T-helper 1 cell treated with Interleukin-12 subunit alpha and Interleukin-12 subunit beta and Interleukin-4 antibody, amounts not matched to agents 30 μg/mL and 1 μg/mL, for 36 hours (primary cell): Measurements from ENCODE around the gene LINC01488.

ENCODE experiments used
- H3K27ac Mint-ChIP-seq: one replicate; pipeline ENCODE4 v1.8.0; 2021; ENCODE audit warnings: mild to moderate bottlenecking, mixed read lengths
- H3K27me3 Mint-ChIP-seq: one replicate; pipeline ENCODE4 v1.8.0; 2021; ENCODE audit warnings: low read depth, mixed read lengths
- H3K36me3 Mint-ChIP-seq: one replicate; pipeline ENCODE4 v1.8.0; 2021; ENCODE audit warnings: low read depth, mixed read lengths
- H3K4me1 Mint-ChIP-seq: one replicate; pipeline ENCODE4 v1.8.0; 2021; ENCODE audit warnings: low read depth, mixed read lengths
- H3K4me3 Mint-ChIP-seq: one replicate; pipeline ENCODE4 v1.8.0; 2021; ENCODE audit warnings: mild to moderate bottlenecking, moderate library complexity, mixed read lengths
- H3K9me3 Mint-ChIP-seq: one replicate; pipeline ENCODE4 v1.8.0; 2021; ENCODE audit warnings: mixed read lengths

LINC01488 gene

DNA sequence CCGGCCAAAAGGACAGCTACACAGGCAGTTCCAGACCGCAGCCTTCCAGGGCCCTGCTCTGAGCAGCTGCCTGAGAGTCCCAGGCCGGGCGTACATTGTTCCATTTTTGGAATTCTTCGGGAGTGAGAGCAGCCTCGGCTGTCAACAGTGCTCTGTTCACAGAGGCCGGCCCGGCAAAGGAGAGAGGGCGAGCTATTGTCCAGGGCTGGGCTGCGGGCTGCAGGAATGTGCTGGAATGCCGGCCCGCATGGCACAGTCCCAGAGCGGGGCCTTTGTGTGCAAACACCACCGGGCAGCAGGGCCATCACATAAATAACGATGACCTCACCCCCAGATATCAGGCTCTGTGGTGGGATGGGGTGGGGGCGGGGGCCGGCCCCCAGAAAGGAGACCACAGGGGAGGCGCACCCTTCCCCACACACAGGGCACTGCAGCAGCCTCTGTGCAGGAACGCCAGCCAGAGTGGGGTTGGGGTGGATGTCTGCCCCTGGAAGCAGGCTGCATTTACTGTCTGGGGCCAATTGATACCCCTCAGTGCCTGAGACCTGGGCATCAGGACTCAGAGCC is 15.8 kb downstream of the LINC01488 start:
- Mint-ChIP-seq H3K27ac (no peak overlapping the region), H3K4me3 (no peak overlapping the region), H3K36me3 (no peaks in the 10 kb centered on the region), H3K9me3 (no peaks in the 10 kb centered on the region), H3K4me1 (no peaks in the 10 kb centered on the region), H3K27me3 (no peaks in the 10 kb centered on the region)

DNA sequence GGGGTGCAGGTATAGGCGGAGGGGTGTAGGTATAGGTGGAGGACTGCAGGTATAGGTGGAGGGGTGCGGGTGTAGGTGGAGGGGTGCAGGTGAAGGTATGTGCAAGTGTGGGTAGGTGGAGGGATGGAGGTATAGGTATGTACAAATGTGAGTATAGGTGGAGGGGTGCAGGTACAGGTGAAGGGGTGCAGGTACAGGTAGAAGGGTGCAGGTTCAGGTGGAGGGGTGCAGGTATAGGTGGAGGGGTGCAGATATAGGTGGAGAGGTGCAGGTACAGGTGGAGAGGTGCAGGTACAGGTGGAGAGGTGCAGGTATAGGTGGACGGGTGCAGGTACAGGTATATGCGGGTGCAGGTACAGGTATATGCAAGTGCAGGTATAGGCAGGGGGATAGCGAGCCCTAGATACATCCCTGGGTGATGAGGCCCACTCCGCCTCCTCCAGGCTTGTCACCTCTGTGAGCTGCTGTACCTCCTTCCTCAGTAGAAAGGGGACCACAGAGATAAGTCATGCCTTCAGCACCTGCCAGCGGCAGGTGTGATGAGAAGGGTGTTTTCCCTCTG is 17.2 kb downstream of the LINC01488 start:
- H3K4me1 Mint-ChIP-seq: peaks cover 2% of the 10 kb centered on the region
- H3K36me3 Mint-ChIP-seq: no peaks in the 10 kb centered on the region
- H3K9me3 Mint-ChIP-seq: no peaks in the 10 kb centered on the region
- no peak overlapping the region for H3K27ac Mint-ChIP-seq
- H3K4me3 Mint-ChIP-seq: no peak overlapping the region
- no peaks in the 10 kb centered on the region for H3K27me3 Mint-ChIP-seq

DNA sequence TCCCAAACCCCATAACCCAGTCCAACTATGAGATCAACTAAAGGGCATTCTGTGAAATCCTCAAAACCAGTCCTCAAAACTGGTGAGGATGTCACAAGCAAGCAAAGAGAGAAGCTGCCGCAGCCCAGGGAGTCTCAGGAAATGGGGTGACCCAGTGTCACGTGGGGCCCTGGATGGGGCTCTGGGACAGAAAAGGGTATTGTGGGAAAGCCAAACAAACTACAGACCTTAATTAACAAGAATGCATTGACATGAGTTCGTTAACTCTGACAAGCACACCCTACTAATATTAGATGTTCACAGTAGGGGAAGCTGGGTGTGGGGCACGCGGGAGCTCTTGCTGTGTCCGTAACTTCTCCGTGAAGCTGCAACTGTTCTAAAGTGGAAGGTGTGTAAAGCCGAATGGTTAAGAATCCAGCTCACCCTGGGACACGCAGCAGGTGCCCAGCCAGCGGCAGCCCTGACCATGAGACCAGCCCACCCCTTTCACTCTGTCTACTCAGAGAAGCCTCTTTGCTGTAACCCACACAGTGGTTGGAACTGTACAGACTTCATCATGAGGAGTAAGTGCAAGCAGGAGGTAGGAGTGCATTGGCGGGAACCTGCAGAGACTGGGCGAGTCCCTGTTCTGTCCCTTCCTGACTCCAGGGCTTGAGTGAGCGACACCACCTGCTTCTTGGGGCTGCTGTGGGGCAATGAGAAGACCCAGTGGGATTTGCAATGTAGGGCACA is 17.9 kb downstream of the LINC01488 start:
- no peak overlapping the region for H3K27ac Mint-ChIP-seq
- no peak overlapping the region for H3K4me3 Mint-ChIP-seq
- peaks cover 3% of the 10 kb centered on the region for H3K4me1 Mint-ChIP-seq

DNA sequence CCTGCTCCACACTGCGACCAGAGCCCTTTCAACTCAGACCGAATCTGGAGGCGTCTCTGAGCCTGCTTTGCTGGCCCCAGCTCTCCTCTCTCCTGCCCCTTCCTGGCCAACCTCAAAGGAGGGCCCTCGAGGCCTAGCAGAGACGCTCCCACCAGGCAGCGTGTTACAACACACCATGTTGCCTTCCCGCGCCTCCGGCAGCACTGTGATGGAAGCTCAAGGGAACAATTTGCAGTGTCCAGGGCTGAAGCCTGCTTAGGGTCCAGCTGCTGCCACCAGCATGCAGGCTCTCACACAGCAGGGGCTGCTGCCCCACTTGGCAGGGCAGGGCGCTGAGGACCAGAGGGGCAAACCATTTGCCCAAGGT is 18.4 kb downstream of the LINC01488 start:
- Mint-ChIP-seq H3K27ac (no peak overlapping the region), H3K4me1 (peaks cover 3% of the 10 kb centered on the region), H3K9me3 (no peaks in the 10 kb centered on the region), H3K27me3 (no peaks in the 10 kb centered on the region), H3K4me3 (no peak overlapping the region), H3K36me3 (no peaks in the 10 kb centered on the region)

More for the DNA sequence above, 17.9 kb downstream of the LINC01488 start:
- Mint-ChIP-seq H3K36me3 (no peaks in the 10 kb centered on the region), H3K9me3 (no peaks in the 10 kb centered on the region), H3K27me3 (no peaks in the 10 kb centered on the region)

DNA sequence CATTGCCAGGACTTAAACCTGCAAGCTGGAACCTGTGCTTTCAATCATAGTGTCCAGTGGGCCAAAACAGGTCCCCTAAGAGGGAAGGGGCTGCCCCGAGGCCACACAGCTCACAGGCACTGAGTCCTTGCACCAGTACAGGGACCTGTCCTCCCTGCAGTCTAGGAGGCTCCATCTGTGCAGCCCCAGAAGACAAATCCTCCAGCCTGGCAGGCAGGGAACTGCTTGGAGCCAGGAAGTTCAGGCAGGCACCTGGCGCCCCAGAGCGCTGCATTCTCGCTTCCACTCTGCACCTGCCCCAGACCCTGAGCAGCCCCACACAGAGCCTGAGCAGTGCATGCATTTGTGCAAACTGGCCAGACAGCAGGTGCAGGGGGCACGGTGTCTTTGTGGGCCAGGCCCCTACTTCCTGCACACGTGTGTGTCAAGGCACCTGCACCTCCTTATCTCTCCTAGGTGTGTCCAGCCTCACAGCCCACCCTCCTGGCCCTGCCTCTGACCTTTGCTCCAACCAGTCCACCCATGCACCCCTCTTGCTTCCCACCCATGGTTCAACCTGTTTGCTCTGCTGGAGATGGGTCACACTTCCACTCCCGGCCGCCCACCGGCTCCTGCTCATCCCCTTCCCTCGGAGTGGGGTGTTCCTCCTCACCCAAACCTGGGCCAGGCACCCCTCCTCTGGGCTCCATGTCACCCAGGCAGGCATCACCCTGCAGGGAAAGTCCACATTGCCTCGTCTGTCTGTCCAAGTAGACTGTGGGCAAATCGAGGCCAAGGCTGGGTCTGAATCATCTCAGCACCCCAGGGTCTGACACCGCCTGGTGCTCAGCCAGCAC is 19.0 kb downstream of the LINC01488 start:
- peaks cover 3% of the 10 kb centered on the region for H3K4me1 Mint-ChIP-seq
- H3K9me3 Mint-ChIP-seq: no peaks in the 10 kb centered on the region
- H3K4me3 Mint-ChIP-seq: no peak overlapping the region
- no peaks in the 10 kb centered on the region for H3K27me3 Mint-ChIP-seq
- H3K36me3 Mint-ChIP-seq: no peaks in the 10 kb centered on the region
- no peak overlapping the region for H3K27ac Mint-ChIP-seq

DNA sequence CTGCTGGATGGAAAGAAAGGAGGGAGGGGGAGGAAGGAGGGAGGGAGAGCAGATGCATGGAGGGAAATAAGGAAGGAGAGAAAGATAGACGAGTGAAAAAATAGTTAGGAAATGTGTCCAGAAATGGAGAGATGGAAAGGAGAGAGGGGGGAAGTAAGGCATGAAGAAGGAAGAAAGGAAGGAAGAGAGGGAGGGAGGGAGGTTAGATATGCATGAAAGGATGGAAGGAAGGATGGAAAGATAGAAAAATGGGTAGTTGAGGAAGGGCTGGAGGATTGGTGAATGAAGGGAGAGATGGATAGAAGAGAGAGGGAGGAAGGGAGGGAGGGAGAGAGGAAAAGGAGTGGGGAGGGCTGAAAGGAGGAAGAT is 19.6 kb downstream of the LINC01488 start:
- Mint-ChIP-seq H3K27me3 (no peaks in the 10 kb centered on the region), H3K36me3 (no peaks in the 10 kb centered on the region), H3K27ac (no peak overlapping the region), H3K4me3 (no peak overlapping the region), H3K9me3 (no peaks in the 10 kb centered on the region), H3K4me1 (peaks cover 3% of the 10 kb centered on the region)

DNA sequence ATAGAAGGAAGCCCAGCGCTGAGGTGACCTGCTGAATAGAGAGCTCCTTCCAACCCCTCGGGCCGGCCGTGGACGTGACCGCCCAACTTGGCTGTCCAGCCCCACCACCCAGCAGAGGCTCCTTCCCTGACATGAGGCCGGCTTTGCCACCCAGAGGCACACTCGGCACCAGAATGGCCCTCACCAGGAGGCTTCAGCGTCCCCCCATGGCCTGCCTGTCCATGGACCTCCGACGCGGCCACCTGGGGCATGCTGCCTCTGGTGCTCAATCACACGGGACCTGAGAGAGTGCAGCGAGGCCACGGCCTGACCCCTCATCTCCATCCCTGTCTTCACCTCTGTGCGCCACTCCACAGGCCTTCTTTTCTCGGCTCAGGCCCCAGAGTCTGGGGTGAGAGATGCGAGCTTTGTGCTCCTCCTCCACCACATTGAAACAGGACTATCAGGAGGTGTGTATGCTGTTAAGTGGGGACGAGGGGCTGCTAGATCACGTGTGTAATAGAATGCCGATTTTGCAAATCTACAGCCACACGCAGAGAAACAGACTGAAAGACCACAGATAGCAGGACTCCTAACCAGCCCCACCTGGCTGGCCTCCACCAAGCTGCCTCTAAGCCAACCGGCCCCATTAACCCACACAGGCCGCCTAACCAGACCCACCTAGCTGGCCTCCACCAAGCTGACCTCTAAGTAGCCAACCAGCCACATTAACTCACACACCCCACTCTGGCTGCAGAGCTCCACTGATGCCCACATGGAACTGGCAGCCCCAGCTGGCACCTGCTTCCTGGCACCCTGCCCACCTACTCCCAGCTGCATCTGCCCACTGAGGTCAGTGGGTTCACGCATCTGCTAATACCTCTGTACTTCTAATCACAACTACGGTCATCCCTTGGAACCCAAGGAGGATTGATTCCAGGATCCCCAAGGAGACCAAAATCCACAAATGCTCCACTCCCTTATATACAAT is 20.7 kb downstream of the LINC01488 start:
- H3K27me3 Mint-ChIP-seq: no peaks in the 10 kb centered on the region
- H3K36me3 Mint-ChIP-seq: no peaks in the 10 kb centered on the region
- no peaks in the 10 kb centered on the region for H3K9me3 Mint-ChIP-seq
- peaks cover 3% of the 10 kb centered on the region for H3K4me1 Mint-ChIP-seq
- no peak overlapping the region for H3K27ac Mint-ChIP-seq
- H3K4me3 Mint-ChIP-seq: no peak overlapping the region

DNA sequence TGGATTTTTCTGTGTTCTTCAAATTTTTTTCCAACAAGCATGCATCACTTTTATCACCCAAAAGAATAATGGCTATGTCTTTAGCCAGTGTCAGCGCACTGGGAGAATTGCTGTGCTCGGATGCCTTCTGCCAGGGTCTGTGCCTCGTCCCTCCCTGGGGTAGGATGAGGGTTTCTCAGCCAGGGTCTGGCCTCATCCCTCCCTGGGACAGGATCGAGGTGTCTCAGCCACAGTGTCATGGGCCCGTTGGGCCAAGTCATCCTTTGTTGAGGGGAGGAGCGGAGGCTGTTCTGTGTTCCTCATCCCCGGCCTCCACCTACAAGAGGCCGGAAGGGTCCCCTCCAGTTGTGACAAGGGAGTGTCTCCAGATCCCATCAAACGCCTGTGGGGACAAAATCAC is 22.7 kb downstream of the LINC01488 start:
- H3K36me3 Mint-ChIP-seq: no peaks in the 10 kb centered on the region
- no peak overlapping the region for H3K4me3 Mint-ChIP-seq
- no peaks in the 10 kb centered on the region for H3K9me3 Mint-ChIP-seq
- no peak overlapping the region for H3K27ac Mint-ChIP-seq
- no peaks in the 10 kb centered on the region for H3K27me3 Mint-ChIP-seq
- peaks cover 5% of the 10 kb centered on the region for H3K4me1 Mint-ChIP-seq

DNA sequence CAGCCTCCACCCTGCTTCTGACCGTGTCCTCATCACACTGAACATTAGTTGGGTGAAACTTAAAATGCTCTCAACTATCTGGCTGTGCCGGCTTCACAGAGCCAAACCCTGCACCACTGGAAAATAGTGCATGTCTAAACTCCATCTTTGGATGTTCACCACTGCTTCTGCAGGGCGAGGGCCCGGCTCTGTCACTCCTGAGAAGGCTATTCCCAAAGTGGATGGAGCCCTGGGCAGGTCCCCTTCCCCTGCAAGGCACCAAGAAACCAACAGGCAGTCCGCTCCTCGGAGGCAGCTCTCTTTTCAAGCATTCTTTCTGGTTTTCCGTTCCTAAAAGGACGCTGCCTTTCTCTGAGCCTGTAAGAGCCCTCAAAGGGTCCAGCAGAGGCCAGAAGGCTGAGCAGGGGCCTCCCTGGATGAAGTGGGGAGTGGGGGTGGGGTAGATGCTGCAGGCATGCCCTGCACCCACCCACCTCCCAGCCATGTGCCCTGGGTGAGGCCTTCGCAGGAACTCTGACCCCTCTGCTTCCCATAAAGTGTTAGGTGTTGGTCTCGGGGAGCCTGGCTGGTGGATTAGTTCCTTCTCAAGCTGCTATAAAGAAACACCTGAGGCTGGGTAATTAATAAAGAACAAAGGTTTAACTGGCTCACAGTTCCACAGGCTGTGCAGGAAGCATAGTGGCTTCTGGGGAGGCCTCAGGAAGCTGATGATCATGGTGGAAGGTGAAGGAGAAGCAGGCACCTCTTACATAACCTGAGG is 23.3 kb downstream of the LINC01488 start:
- no peaks in the 10 kb centered on the region for H3K36me3 Mint-ChIP-seq
- no peaks in the 10 kb centered on the region for H3K27me3 Mint-ChIP-seq
- no peak overlapping the region for H3K4me3 Mint-ChIP-seq
- H3K4me1 Mint-ChIP-seq: peaks cover 5% of the 10 kb centered on the region
- no peaks in the 10 kb centered on the region for H3K9me3 Mint-ChIP-seq
- no peak overlapping the region for H3K27ac Mint-ChIP-seq

DNA sequence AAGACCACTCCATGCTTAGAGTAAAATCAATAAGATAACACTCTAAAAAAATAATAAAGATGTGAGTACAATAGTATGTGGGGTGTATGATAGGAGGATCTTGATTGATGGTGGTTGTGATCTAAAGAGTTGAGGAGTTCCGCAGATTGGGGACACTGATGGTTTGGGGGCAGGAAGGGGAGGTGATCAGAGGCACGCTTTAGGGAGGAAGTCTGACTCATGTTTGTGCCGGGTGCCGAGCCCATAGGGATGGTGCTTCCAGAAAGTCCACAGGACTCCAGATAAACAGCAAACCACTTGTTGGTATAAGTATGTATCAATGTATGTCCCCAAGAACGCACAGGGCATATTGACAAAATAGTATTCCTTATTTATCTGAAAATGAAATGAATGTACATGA is 27.5 kb downstream of the LINC01488 start:
- Mint-ChIP-seq H3K27me3 (no peaks in the 10 kb centered on the region), H3K4me1 (peaks cover 2% of the 10 kb centered on the region), H3K36me3 (no peaks in the 10 kb centered on the region), H3K9me3 (no peaks in the 10 kb centered on the region), H3K4me3 (no peak overlapping the region), H3K27ac (no peak overlapping the region)

DNA sequence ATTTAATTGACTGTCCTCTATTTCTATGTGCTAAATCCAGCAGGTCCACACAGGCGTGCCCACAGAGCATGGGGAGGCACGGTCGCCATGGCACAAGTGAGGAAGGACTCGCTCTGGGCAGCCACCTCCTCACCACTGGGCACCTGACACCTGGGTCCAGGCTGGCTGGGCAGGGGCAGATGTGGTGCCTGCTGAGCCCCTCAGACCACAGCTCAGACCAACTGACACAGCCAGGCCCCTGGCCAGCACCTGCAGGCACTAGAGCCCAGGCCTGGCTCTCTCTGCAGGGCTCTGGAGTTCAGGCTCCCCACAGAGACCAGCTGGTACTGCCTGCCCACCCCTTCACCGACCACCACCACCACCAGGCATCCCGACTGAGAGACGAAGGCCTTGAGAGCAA is 27.9 kb downstream of the LINC01488 start:
- H3K27ac Mint-ChIP-seq: no peak overlapping the region
- no peak overlapping the region for H3K4me3 Mint-ChIP-seq
- H3K4me1 Mint-ChIP-seq: peaks cover 2% of the 10 kb centered on the region
- H3K9me3 Mint-ChIP-seq: no peaks in the 10 kb centered on the region
- H3K27me3 Mint-ChIP-seq: no peaks in the 10 kb centered on the region
- no peaks in the 10 kb centered on the region for H3K36me3 Mint-ChIP-seq

DNA sequence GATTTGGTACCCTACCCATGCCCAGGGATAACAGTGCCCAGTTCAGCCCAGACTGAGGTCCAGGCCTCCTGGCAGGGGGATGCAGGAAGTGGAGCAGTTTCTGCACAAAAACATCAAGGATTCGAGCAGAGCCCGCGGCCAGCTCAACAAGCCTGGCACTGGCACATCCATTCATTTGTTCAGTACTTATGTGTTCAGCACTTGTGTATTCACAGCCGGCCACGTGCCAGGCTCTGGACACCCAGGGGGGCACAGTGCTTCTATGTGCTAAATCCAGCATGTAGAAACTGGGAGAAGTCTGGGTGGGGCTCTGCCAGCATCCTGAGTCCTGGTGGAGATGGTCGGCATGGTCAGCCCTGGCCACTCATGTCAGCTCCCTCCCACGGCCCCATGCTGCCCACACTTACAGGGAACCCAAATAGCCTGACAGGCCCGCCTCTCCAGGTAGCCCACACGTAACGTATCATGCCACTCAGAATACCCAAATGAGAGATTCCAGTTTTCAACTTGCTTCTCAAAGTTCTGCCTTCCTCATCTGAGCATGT is 28.5 kb downstream of the LINC01488 start:
- no peak overlapping the region for H3K4me3 Mint-ChIP-seq
- H3K27ac Mint-ChIP-seq: no peak overlapping the region
- no peaks in the 10 kb centered on the region for H3K9me3 Mint-ChIP-seq
- H3K36me3 Mint-ChIP-seq: no peaks in the 10 kb centered on the region
- no peaks in the 10 kb centered on the region for H3K27me3 Mint-ChIP-seq
- H3K4me1 Mint-ChIP-seq: peaks cover 2% of the 10 kb centered on the region
